ENCODE results near the gene PMIS2.

Gene PMIS2

DNA sequence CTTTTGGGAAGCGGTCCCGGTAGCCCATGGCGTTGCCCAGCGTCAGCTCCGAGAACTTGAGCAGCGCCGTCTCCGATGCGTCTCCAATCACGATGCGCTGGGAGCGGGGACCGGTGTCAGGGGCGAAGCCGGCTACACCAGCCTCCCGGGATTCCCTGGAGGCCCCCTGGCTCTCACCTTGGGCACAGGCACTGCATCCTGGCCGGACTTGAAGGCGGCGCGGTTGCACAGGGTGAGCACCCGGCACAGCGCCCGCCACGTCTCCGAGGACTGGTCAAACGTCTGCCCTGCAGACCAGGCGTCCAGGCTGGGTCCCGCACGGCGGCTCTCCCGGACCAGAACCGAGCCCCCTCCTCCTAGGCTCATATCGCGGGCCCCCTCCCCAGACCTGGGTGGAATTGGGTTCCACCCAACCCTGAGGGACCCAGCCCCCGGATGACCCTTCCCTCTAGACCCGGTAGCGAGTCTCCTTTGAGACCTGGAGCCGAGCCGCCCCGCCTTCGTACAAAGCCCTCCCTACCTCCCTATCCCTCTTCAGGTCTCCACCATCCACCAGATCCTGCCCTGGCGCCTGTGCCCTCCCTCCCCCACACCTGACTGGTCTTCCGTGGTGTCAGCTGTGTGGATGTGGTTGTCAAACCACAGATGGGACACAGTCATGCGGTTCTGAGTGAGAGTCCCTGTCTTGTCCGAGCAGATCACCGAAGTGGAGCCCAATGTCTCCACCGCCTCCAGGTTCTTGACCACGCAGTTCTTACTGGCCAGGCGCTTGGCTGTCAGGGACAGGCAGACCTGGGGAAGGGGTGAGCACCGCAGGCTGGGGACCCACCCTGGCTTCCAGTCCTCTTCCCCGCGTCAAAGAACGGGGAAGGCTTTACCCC lies 27.3 kb upstream of the PMIS2 start:
- no peak overlapping the region for H2BK5ac ChIP-seq (ENCODE audit: low read depth, low read length, poor library complexity)
- peaks cover 10% of the 10 kb centered on the region for H3K9me3 ChIP-seq (ENCODE audit: insufficient read depth, low read depth, low read length)
- no peak overlapping the region for H3K4ac ChIP-seq (ENCODE audit: low read depth, low read length)
- H3K9ac ChIP-seq (ENCODE audit: low read length), result no peak overlapping the region
- no peak overlapping the region for H2AFZ ChIP-seq (ENCODE audit: insufficient read depth, low read length, poor library complexity)
- H3K27me3 ChIP-seq (ENCODE audit: insufficient read depth, low read length), result peaks cover 13% of the 10 kb centered on the region
- no CpG with 5 or more reads among the region's 53 CpGs for WGBS (ENCODE audit: extremely low coverage, insufficient coverage, insufficient read length)
- H3K79me1 ChIP-seq (ENCODE audit: low read length), result no peaks in the 10 kb centered on the region
- no peak overlapping the region for H3K27ac ChIP-seq (ENCODE audit: low read depth, low read length)
- no peak overlapping the region for H2BK12ac ChIP-seq (ENCODE audit: low read length)
- no peak overlapping the region for H4K91ac ChIP-seq (ENCODE audit: low read depth, low read length)
- no peaks in the 10 kb centered on the region for H3K79me2 ChIP-seq (ENCODE audit: control insufficient read depth, insufficient read depth, low read length, poor library complexity)
- H3K18ac ChIP-seq (ENCODE audit: low read length), result no peak overlapping the region
- peaks cover 2 to 3% of the 10 kb centered on the region in 2 experiments for H3K4me1 ChIP-seq (ENCODE audit: control insufficient read depth in 1 of 2, insufficient read depth in 2 of 2, low read length in 2 of 2)
- no peak overlapping the region for H4K8ac ChIP-seq (ENCODE audit: low read depth, low read length)
- H3K4me3 ChIP-seq (ENCODE audit: low read depth, low read length), result no peak overlapping the region
- no peak overlapping the region for H2AK5ac ChIP-seq (ENCODE audit: low read length)
- no peak overlapping the region for H2BK120ac ChIP-seq (ENCODE audit: insufficient read depth, low read length, poor library complexity)
- no peaks in the 10 kb centered on the region for H3K36me3 ChIP-seq (ENCODE audit: control insufficient read depth in 1 of 2, insufficient read depth in 2 of 2, low read length in 2 of 2)
- DNase-seq, result no peak
- H3K4me2 ChIP-seq (ENCODE audit: low read length), result no peak overlapping the region
- no peak overlapping the region for H3K23ac ChIP-seq (ENCODE audit: low read length)
- H3K14ac ChIP-seq (ENCODE audit: low read length), result no peak overlapping the region
- no peak overlapping the region for H4K12ac ChIP-seq (ENCODE audit: low read depth, low read length)

DNA sequence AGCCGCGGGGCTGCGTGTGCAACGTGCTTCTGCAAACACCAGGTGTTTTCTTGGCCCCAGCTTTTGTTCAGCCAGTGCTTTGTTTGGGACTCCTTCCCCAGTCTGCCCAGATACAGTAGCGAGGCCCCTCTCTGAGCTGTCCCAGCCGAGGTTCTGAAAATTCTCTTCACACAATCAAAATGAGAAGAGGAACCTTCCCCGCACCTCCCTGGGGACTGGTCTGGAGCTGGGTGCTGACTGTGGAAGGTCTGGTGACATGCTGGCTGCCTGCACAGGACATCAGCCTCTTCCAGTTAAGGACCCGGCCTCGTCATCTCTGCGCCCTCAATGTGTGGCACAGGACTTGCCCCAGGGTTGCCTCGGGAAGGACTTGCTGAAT lies 26.7 kb upstream of the PMIS2 start:
- no peak overlapping the region for H3K4me2 ChIP-seq (ENCODE audit: low read length)
- no peak overlapping the region for H3K23ac ChIP-seq (ENCODE audit: low read length)
- no peaks in the 10 kb centered on the region for H3K36me3 ChIP-seq (ENCODE audit: control insufficient read depth in 1 of 2, insufficient read depth in 2 of 2, low read length in 2 of 2)
- H3K4ac ChIP-seq (ENCODE audit: low read depth, low read length), result no peak overlapping the region
- no peak overlapping the region for H2BK5ac ChIP-seq (ENCODE audit: low read depth, low read length, poor library complexity)
- peaks cover 13% of the 10 kb centered on the region for H3K27me3 ChIP-seq (ENCODE audit: insufficient read depth, low read length)
- WGBS (ENCODE audit: extremely low coverage, insufficient coverage, insufficient read length), result no CpG with 5 or more reads among the region's 11 CpGs
- H3K27ac ChIP-seq (ENCODE audit: low read depth, low read length), result no peak overlapping the region
- no peak overlapping the region for H3K9ac ChIP-seq (ENCODE audit: low read length)
- H4K91ac ChIP-seq (ENCODE audit: low read depth, low read length), result no peak overlapping the region
- H3K79me2 ChIP-seq (ENCODE audit: control insufficient read depth, insufficient read depth, low read length, poor library complexity), result no peaks in the 10 kb centered on the region
- DNase-seq, result no peak
- H2AK5ac ChIP-seq (ENCODE audit: low read length), result no peak overlapping the region
- no peak overlapping the region for H2BK12ac ChIP-seq (ENCODE audit: low read length)
- H3K4me1 ChIP-seq (ENCODE audit: control insufficient read depth in 1 of 2, insufficient read depth in 2 of 2, low read length in 2 of 2), result peaks cover 2 to 3% of the 10 kb centered on the region in 2 experiments
- H3K4me3 ChIP-seq (ENCODE audit: low read depth, low read length), result no peak overlapping the region
- H2BK120ac ChIP-seq (ENCODE audit: insufficient read depth, low read length, poor library complexity), result no peak overlapping the region
- no peaks in the 10 kb centered on the region for H3K79me1 ChIP-seq (ENCODE audit: low read length)
- H3K14ac ChIP-seq (ENCODE audit: low read length), result no peak overlapping the region
- H3K18ac ChIP-seq (ENCODE audit: low read length), result no peak overlapping the region
- H2AFZ ChIP-seq (ENCODE audit: insufficient read depth, low read length, poor library complexity), result no peak overlapping the region
- H4K12ac ChIP-seq (ENCODE audit: low read depth, low read length), result no peak overlapping the region
- peaks cover 10% of the 10 kb centered on the region for H3K9me3 ChIP-seq (ENCODE audit: insufficient read depth, low read depth, low read length)
- H4K8ac ChIP-seq (ENCODE audit: low read depth, low read length), result no peak overlapping the region

DNA sequence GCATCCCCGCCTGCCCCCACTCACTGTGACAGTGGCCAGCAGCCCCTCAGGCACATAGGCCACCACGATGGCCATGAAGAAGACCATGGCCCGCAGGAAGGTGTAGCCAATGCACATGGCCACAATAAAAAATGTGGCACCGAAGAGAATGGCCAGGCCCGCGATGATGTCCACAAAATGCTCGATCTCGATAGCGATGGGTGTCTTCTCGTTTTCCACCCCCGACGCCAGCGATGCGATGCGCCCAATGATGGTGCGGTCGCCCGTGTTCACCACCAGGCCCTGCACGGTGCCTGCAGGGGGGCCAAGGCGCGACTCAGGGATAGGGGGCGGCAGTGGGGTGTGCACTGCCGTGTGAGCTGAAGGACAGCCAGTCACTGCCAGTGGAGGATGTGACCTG lies 26.2 kb upstream of the PMIS2 start:
- no peak overlapping the region for H2AFZ ChIP-seq (ENCODE audit: insufficient read depth, low read length, poor library complexity)
- H2AK5ac ChIP-seq (ENCODE audit: low read length), result no peak overlapping the region
- H3K9ac ChIP-seq (ENCODE audit: low read length), result no peak overlapping the region
- H2BK120ac ChIP-seq (ENCODE audit: insufficient read depth, low read length, poor library complexity), result no peak overlapping the region
- no peaks in the 10 kb centered on the region for H3K79me2 ChIP-seq (ENCODE audit: control insufficient read depth, insufficient read depth, low read length, poor library complexity)
- no peak overlapping the region for H4K8ac ChIP-seq (ENCODE audit: low read depth, low read length)
- H3K4me1 ChIP-seq (ENCODE audit: control insufficient read depth in 1 of 2, insufficient read depth in 2 of 2, low read length in 2 of 2), result peaks cover 2 to 3% of the 10 kb centered on the region in 2 experiments
- H3K4me2 ChIP-seq (ENCODE audit: low read length), result no peak overlapping the region
- no peak overlapping the region for H3K23ac ChIP-seq (ENCODE audit: low read length)
- no peak overlapping the region for H4K12ac ChIP-seq (ENCODE audit: low read depth, low read length)
- WGBS (ENCODE audit: extremely low coverage, insufficient coverage, insufficient read length), result no CpG with 5 or more reads among the region's 23 CpGs
- no peak overlapping the region for H3K14ac ChIP-seq (ENCODE audit: low read length)
- no peaks in the 10 kb centered on the region for H3K79me1 ChIP-seq (ENCODE audit: low read length)
- H3K18ac ChIP-seq (ENCODE audit: low read length), result no peak overlapping the region
- no peak overlapping the region for H2BK5ac ChIP-seq (ENCODE audit: low read depth, low read length, poor library complexity)
- H4K91ac ChIP-seq (ENCODE audit: low read depth, low read length), result no peak overlapping the region
- H3K36me3 ChIP-seq (ENCODE audit: control insufficient read depth in 1 of 2, insufficient read depth in 2 of 2, low read length in 2 of 2), result no peaks in the 10 kb centered on the region
- no peak overlapping the region for H3K4ac ChIP-seq (ENCODE audit: low read depth, low read length)
- H3K27me3 ChIP-seq (ENCODE audit: insufficient read depth, low read length), result peaks cover 13% of the 10 kb centered on the region
- DNase-seq, result no peak
- no peak overlapping the region for H3K27ac ChIP-seq (ENCODE audit: low read depth, low read length)
- H3K9me3 ChIP-seq (ENCODE audit: insufficient read depth, low read depth, low read length), result peaks cover 10% of the 10 kb centered on the region
- no peak overlapping the region for H2BK12ac ChIP-seq (ENCODE audit: low read length)
- H3K4me3 ChIP-seq (ENCODE audit: low read depth, low read length), result no peak overlapping the region

DNA sequence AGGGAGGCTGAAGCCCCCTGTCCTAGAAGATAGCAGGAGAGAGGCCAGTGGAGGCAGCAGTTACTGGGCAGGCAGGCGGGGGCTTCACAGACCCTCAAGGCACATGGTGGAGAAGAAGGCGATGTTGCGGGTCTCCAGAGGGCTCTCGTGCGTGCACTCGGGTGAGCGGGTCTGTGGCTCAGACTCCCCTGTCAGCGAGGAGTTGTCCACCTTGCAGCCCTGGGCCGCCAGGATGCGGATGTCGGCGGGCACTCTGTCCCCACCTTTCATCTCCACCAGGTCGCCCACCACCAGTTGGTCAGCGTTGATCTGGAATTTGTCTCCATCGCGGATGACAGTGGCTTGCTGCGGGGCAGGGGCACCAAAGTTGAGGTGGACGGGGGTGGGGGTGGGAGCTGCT lies 25.7 kb upstream of the PMIS2 start:
- Histone ChIP-seq H4K12ac (ENCODE audit: low read depth, low read length) (no peak overlapping the region), H3K9ac (ENCODE audit: low read length) (no peak overlapping the region), H4K91ac (ENCODE audit: low read depth, low read length) (no peak overlapping the region), H3K4me2 (ENCODE audit: low read length) (no peak overlapping the region), H3K9me3 (ENCODE audit: insufficient read depth, low read depth, low read length) (peaks cover 10% of the 10 kb centered on the region), H3K14ac (ENCODE audit: low read length) (no peak overlapping the region), H3K4ac (ENCODE audit: low read depth, low read length) (no peak overlapping the region), H2BK5ac (ENCODE audit: low read depth, low read length, poor library complexity) (no peak overlapping the region), H3K4me3 (ENCODE audit: low read depth, low read length) (no peak overlapping the region), H3K79me1 (ENCODE audit: low read length) (no peaks in the 10 kb centered on the region), H3K23ac (ENCODE audit: low read length) (no peak overlapping the region), H2BK12ac (ENCODE audit: low read length) (no peak overlapping the region), H3K27ac (ENCODE audit: low read depth, low read length) (no peak overlapping the region), H3K18ac (ENCODE audit: low read length) (no peak overlapping the region), H3K36me3 (ENCODE audit: control insufficient read depth in 1 of 2, insufficient read depth in 2 of 2, low read length in 2 of 2) (no peaks in the 10 kb centered on the region), H3K27me3 (ENCODE audit: insufficient read depth, low read length) (peaks cover 13% of the 10 kb centered on the region), H2BK120ac (ENCODE audit: insufficient read depth, low read length, poor library complexity) (no peak overlapping the region), H4K8ac (ENCODE audit: low read depth, low read length) (no peak overlapping the region), H3K79me2 (ENCODE audit: control insufficient read depth, insufficient read depth, low read length, poor library complexity) (no peaks in the 10 kb centered on the region), H2AK5ac (ENCODE audit: low read length) (no peak overlapping the region), H2AFZ (ENCODE audit: insufficient read depth, low read length, poor library complexity) (no peak overlapping the region), H3K4me1 (ENCODE audit: control insufficient read depth in 1 of 2, insufficient read depth in 2 of 2, low read length in 2 of 2) (peaks cover 2 to 3% of the 10 kb centered on the region in 2 experiments)
- no CpG with 5 or more reads among the region's 18 CpGs for WGBS (ENCODE audit: extremely low coverage, insufficient coverage, insufficient read length)
- no peak for DNase-seq

Measured in trophoblast cell (in vitro differentiated cells and primary cell).